AG10803 (cell line): ENCODE measurements around the gene TNMD.

Source experiments
- DNase-seq: peaks from one replicate; pipeline ENCODE4 v3.0.0; 2010; ENCODE audit warnings: low read depth
- H3K4me3 ChIP-seq: 2 replicates; pipeline ENCODE4 v1.5.1; 2011; ENCODE audit warnings: mild to moderate bottlenecking, low read length, control low read depth
- TF ChIP-seq, protein P1 (sequence below): conservative IDR thresholded peaks from 2 replicates; pipeline ENCODE4 v1.5.1; 2011; ENCODE audit warnings: mild to moderate bottlenecking, low read length, control low read depth, inconsistent platforms

The TNMD gene

DNA sequence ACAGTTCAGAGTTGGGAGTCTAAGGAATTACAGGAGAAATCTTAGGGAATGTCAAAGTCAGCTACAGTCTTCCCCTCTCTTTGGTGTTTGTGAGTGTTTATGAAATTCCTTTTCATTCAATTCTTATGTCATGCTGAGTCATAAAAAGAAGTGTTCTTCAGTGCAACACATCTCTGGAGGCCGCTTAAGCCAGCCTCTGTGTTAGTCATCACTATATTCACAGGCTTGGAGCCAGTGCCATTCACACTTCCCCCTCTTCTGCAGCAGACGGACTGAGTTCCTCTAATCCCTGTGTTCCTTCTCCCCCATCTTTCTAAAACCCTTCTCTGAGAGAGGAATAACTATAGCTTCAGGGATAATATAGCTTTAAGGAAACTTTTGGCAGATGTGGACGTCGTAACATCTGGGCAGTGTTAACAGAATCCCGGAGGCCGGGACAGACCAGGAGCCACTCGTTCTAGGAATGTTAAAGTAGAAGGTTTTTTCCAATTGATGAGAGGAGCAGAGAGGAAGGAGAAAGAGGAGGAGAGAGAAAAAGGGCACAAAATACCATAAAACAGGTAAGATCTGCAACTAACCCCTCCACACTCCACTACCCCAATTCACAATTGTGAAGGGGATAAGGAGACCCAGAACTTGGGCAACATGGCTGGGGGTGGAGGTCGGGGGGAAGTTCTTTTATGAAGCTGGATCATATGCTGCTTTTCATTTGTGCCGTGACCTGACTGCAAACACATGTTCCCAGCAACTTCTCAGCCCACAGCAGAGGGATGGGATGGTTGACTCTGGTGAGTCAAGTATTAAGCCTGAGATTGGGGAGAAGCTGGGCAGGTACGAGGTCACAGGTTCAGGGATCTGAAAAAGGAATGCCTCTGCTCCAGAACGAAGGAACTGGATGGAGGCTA lies 59.5 kb downstream of the TNMD start, which contains the start of gene SRPX2:
TSS of gene SRPX2 (plus strand) at position 244 of the 905 bp plus-strand sequence. CDS start 2,124 bp downstream, outside the sequence.
- H3K4me3 ChIP-seq, result peak within 1 kb of the TSS; percentile 58
- DNase-seq, result peak; percentile 87
- TF ChIP-seq, protein P1, sequence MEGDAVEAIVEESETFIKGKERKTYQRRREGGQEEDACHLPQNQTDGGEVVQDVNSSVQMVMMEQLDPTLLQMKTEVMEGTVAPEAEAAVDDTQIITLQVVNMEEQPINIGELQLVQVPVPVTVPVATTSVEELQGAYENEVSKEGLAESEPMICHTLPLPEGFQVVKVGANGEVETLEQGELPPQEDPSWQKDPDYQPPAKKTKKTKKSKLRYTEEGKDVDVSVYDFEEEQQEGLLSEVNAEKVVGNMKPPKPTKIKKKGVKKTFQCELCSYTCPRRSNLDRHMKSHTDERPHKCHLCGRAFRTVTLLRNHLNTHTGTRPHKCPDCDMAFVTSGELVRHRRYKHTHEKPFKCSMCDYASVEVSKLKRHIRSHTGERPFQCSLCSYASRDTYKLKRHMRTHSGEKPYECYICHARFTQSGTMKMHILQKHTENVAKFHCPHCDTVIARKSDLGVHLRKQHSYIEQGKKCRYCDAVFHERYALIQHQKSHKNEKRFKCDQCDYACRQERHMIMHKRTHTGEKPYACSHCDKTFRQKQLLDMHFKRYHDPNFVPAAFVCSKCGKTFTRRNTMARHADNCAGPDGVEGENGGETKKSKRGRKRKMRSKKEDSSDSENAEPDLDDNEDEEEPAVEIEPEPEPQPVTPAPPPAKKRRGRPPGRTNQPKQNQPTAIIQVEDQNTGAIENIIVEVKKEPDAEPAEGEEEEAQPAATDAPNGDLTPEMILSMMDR, result no peak

DNA sequence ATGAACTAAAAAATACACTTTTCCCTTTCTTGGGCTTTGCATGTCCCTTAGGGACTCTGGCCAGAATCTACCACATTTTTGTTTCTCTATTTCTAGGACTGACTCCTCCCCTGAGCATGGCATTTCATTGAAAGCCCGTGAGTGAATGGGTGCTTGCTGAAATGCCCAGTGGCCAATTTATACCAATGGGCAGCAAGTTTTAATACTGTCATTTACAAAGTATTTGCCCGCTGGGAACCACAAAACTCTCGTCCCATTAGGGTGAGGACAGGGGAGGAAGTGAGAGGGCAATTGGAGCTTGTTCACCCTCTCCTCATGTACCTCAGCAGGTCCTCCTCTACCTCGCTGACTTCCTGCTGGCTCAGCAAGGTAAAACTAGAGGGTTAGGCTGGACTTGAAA lies 60.4 kb downstream of the TNMD start:
- TF ChIP-seq, protein P1, result no peak
- peak overlapping the region; percentile 58 for H3K4me3 ChIP-seq
- peak; percentile 31 for DNase-seq

DNA sequence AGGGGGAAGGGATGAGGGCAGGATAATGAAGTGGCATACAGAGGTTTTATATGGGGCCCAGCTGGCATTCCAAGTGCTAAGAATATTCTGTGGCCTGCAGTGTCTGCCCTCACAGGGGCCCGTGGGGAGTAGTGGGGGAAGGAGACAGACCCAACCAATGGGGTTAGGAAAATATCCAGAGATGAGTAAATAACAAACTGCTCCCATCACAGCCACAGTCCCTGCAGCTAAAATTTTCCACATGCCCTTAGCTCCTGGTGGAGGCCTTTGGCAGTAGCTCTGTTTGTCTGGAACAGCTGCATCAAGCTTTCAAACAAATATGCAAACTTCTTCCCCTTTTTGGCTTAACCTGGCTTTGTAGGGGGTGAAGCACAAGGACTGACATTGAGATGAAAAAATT lies 62.4 kb downstream of the TNMD start:
- H3K4me3 ChIP-seq, result no peak overlapping the region
- peak; percentile 75 for DNase-seq
- TF ChIP-seq, protein P1, result peak; percentile 22; the same call in 1 of the 2 replicates

DNA sequence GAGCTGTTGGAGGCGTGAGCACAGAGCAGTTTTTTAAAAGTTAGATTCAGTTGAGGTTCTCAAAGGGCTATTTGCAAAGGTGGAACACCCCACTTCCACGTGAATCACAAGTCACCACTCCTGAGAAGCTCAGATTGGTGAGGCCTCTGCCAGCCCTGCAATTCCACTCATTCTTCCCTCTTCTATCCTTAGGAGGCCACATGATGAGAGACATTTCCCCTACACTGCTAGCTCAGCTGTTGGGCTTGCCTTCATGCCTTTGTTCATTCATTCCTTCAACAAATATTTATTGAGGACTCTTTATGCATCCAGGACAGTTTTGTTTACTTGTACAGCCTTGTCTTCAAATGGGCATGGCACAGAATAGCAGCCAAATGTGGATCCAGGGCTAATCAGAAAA lies 63.0 kb downstream of the TNMD start:
- H3K4me3 ChIP-seq, result no peak overlapping the region
- peak; percentile 49 for DNase-seq
- TF ChIP-seq, protein P1, result no peak

DNA sequence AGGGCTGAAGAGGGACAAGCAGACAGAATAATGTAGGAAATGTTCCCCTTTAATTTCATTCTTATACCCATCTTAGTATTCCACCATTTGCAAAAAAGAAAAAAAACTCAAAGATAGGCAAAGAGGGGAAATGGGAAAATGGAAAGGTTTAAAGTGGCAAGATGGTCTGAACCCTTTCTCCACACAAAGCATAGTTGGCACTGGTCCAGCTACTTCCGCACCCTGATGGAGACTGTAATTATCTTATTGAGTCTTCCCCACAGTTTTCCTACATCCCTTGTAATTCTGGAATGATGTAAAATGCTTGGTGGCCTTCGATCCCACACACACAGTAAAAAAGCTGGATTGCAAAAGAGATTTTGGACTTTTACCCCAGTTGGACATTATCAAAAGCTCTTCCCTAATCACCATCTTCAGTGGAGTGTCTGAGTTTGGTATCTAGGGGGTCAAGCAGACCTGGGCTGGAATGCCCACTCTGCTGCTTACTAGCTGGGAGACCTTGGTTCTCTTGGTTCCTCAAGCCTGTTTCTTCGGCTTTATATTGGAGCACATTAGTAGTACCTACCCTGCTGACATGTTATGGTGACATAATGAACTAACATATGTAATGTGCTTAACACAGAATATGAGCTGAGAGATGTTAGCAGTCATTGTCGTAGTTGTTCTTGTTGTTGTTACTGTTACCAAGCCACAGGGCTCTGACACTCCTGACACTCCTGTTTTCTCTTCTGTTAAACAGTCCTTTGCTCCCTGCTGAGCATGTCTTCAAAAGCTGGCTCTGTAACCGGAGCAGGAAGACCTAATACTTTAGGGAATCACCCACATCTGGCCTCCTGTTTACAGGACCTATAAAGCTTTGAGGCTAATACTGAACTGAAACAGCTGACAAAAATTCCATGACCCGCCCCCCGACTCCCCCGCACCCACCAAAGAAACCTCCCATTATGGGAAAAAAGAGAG lies 64.0 kb downstream of the TNMD start:
- DNase-seq, result peak; percentile 84
- H3K4me3 ChIP-seq, result peak overlapping the region; percentile 12
- TF ChIP-seq, protein P1, result no peak
